HuH-7.5 (cell line): Measurements from ENCODE around the gene SPON2.

Source experiments
- DNase-seq: peaks from one replicate; pipeline ENCODE4 v3.0.0; 2011; ENCODE audit warnings: low spot score

Gene SPON2

DNA sequence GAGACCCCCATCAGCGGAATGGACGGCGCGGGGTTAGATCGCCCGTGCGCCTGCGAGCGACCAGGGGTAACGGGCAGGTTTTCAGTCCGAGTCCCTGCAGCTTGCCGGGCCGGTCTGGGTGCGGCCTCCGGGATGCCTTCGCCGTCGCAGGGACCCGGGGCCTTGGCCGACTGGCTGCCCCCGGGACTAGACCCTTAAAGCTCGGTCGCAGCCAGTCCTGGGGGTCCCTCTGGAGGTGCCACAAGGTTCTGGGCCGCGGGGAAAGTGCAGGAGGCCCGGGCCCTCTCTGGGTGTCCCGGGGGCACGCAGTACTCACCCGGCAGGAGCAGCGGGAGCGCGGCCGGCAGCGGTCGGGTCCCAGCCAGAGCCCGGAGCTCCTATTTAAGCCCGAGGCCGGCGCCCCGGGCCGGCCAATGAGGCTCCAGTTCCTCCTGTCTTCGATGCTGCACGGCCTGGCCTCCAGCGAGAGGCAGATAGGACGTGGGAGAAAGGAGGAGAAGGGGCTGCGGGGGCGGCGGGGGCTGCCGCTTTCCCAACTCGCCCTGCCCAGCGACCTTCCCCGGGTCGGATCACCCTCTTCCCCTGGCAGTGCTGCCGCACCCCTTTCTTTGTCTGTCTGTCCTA lies at the start of gene SPON2:
SPON2 (minus strand) TSS at position 356 of the 624 bp plus-strand sequence.
- DNase-seq: peak; percentile 88

DNA sequence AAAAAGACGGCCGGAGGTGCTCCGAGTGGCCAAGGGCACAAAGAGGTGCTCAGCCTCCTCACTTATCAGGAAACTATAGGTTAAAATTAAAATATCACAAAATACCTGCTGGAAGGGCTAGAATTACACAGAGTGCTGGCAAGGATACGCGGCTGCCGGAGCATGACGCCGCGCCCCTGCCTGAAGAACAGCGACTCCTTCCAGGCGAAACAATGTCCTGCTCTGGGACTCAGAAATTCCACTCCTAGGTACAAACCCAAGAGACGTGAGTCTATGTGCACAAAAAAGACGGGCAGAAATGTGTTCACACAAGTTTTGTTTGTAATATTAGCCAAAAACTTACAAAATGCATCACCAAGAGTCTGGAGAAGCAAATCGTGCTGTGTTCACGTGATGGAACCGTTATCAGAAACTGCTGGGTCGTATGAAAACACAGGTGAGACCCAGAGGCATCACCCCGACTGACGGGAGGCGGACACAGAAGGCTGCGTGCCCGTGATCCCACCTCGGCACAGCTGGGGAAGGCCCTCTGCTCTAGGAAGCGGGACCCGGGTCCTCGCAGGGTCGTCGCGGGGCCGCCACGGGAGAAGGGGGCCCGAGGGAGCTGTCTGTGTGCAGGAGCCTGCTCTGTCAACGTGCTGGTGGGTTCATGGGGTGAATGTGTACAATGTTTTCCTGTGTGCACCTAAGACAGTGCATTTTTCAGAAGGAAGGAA lies 48.9 kb upstream of the SPON2 start:
- DNase-seq: no peak

- DNase-seq: no peak
Measured at GRCh38 chr4:1220566-1220965, 48.2 kb upstream of the SPON2 start.

GRCh38 chr4:1219566-1219950 lies 47.2 kb upstream of the SPON2 start:
- DNase-seq: no peak

GRCh38 chr4:1218634-1219565 lies 46.5 kb upstream of the SPON2 start:
- DNase-seq: no peak

GRCh38 chr4:1217366-1217765 lies 45.0 kb upstream of the SPON2 start:
- DNase-seq: no peak

- DNase-seq: no peak
Measured at GRCh38 chr4:1216869-1217294, 44.5 kb upstream of the SPON2 start.

- no peak for DNase-seq
Measured at GRCh38 chr4:1216076-1216614, 43.8 kb upstream of the SPON2 start.

DNA sequence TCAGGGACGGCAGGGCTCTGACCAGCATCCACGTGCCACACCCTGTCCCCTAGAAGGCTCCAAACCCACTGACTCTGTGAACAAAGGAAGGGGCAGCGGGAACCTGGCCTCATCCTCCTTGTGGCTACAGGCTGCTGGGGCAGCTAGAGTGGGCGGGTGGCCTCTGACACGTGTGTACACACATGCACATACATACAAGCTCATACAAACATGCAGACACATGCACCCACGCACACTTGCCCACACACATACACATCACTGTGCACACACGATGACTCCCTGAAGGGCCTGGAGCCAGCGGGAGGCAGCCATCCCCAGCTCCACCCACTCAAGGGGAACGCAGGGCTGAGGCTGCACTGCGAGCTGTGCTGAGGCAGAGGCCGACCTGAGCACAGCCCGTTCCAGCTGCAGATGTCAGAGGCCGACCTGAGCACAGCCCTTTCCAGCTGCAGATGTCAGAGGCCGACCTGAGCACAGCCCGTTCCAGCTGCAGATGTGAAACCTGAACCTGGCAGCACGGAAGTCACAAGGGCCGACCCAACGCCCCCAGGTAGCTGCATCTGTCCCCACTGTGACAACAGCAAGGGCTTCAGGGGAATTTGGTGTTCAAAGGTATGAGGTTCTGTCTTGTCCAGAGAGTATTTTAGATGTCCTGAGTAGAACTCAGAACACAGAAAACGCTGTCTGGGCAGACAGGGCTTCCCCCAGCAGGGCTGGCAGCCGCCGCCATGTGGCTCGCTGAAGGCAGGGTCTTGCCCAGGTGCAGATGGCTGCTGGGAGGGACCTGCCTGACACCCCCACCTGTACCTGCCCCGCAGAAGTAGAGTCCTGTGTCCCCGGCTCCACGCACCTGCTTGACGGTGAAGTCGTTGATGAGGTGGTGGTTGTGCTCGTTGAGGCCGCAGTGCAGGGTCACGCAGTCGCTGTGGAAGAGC lies 43.0 kb upstream of the SPON2 start:
- no peak for DNase-seq

DNA sequence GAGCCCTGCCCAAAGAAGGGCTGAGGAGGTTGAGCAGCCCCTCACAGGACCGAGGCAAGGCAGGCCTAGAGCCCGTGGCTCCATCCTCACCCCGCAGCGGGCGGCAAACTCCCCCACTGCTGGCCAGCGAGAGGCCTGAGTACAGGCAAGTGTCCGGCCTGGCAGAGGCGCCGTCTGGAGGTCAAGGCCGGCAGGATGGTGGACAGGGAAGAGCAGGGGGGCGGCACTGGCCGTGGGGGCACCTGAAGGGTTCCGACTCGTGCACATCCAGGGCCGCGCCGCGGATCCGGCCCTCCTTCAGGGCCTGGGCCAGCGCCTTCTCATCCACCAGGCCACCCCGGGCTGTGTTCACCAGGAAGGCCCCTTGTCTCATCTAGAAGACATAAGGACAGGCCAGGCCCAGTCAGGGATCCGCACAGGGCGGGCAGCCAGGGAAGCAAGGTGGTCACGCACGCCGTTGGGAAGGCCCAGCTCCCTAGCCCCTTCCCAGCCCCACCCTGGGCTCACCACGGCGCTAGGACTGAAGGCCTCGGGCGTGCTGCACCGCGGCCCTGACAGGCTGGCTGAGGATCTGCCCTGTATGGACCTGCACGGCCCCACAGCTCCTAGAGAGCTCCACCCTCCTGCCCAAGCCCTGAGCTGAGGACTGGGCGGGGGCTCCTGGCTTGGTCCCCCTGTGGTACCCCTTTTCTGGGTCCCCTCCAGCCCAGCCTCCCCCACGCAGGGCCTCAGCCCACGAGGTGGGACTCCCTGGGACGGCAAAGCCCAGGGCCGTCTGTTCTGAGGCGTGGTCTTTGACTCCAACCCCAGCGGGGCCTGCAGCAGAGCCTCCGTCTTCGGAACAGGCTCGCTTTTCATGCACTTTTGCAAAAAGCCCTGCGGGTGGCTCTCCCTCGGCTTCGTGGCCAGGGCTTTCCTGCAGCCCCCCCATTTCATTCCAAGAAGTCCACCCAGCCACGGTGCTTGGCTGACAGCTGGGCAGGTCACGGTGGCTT lies 42.0 kb upstream of the SPON2 start:
- DNase-seq: no peak

- DNase-seq: no peak
Measured at GRCh38 chr4:1213336-1213995, 41.1 kb upstream of the SPON2 start.

DNA sequence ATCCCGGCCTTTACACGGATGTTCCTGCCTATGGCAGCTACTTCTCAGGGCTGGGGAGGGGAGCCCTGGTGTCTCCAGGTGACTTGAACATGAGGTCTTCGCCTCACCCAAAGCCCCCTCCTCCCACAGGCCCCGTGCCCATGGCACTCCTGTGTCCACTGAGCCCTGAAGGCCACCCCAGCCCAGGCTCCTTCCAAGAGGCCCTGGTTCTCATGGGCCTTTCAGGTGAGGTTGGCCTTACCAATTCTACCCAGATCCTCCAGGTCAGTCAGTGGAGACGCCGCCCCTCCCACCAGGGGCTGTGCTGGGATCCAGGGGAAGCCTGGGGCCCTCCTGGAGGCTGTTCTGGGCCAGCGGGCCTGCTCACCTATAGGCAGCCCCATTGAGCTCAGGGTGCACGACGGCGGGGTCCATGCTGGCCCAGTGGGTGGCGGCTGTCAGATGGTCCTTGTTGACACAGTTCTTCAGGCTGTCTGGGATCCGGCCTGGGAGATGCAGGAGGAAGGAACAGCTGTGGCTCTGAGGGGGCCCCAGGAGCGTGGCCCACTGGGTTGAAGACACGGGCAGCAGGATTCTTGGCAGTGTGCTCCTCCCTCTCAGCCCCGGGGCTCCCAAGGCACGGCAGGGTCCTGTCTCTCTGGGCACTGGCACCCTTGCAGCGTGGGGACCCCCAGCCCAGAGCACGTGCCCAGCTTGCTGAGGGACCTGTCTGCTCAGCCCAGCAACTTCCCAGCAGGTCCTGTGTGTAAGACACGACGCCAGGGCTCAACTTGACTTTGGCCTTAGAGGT lies 40.4 kb upstream of the SPON2 start:
- DNase-seq: no peak

GRCh38 chr4:1211891-1212545 lies 39.6 kb upstream of the SPON2 start:
- DNase-seq: no peak

DNA sequence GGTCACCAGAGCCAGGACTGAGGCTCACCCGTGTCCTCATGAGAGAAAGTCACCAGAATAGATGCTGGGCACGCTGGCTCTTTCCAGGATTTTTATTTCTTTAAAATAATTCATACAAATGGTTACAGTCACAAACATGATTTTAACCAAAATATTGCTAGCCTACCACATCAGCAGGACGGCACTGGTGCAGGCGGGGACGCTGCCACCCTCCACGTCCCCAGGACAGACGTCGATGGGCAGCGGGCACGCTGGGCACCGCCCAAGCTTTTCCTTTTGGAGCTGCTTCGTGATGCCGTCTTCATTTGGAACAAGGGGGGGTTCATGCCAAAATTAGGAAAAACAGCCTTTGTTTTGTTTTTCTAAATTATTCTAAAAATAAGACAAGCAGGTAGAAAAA lies 39.0 kb upstream of the SPON2 start:
- no peak for DNase-seq

GRCh38 chr4:1210971-1211370 lies 38.6 kb upstream of the SPON2 start:
- no peak for DNase-seq

DNA sequence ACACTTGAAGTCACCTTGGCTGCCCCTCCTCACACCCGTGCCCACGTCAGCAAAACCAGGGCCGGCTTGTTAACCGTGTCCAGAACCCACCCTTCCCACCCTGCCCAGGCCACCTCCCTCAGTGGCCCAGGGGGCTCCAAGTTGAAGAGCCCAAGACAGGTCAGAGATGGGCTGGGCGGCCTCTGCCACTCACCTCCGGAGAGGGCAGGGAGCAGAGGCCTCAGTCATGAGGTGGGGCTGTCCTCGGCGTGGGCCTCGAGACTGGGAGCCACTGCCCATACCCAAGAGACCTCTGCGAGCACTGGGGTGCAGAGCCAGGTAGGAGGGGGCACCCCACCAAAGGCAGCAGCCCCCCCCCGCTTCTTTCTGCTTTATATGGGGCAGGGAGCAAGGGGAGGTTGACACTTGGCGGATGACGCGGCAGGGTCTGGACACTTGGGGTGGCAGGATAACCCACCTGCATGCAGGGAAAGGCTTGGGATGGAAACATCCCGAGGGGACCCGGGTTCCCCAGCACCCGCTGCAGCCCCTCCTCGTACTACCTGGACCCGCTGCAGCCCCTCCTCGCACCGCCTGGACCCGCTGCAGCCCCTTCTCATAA lies 38.0 kb upstream of the SPON2 start:
- no peak for DNase-seq

DNA sequence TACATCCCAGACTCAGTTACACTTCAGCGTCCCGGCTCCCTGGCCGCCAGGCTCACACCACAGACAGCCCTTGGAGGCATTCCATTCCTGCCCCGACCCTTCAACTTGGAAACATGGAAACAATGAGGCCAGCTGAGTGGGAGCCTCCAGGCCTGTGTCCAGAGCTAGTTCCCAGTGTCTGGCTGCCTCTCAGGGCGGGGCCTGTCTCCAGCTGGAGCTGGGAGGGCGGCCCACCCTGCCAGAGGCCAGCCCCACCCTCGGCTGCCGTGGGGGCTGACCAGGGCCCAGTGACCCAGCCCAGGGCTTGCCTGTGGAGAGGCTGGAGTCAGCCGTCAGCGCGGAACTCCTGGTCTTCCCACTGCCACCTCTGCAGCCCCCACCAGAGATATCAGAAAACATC lies 37.4 kb upstream of the SPON2 start:
- DNase-seq: no peak
